Measurements from ENCODE around the gene HAUS8. TPM values are rescaled to one million over a fixed set of nuclear protein-coding genes. Genes with fewer than 3 reads are reported as not detected.

HAUS8 gene
- total RNA-seq, 4 donors from 2014 or later: 4.4 to 13.8 (median 10.3) TPM

GRCh38 chr19:17086120-17086519 is 10.9 kb upstream of the HAUS8 start:
- in situ Hi-C loops (cut with MboI; ENCODE audit: low pct_ligation_motif_present in 1 of 4, low pct_unique_long_range_greater_than_20kb in 1 of 4, low sequenced_read_pairs in 3 of 4) (no loop called here), intact Hi-C loops (cut with DNase I; ENCODE audit: low total_unique reads) (no loop called here)
- Histone ChIP-seq H3K9me3 (no peaks in the 10 kb centered on the region), H3K4me1 (peaks cover 22 to 41% (median 33%) of the 10 kb centered on the region in 4 donors), H3K27ac (peak overlapping the region in 1 of 4 donors; percentile 27), H3K36me3 (no peaks in the 10 kb centered on the region), H3K4me3 (no peak overlapping the region), H3K27me3 (no peaks in the 10 kb centered on the region)
- WGBS, 2 donors (ENCODE audit: low coverage in 1 of 2): 83% methylated on average over 13 of the region's 14 CpGs; no CpG with 5 or more reads in 1 of the 2 donors
- DNase-seq: no peak
- no peak for TF ChIP-seq CTCF (IDR thresholded peaks at IDR 0.05)
- no peak for TF ChIP-seq POLR2AphosphoS5 (IDR thresholded peaks at IDR 0.05)
- no peak for TF ChIP-seq EP300 (IDR thresholded peaks at IDR 0.05; ENCODE audit: low read depth)
- no peak for TF ChIP-seq POLR2A (IDR thresholded peaks at IDR 0.05)

DNA sequence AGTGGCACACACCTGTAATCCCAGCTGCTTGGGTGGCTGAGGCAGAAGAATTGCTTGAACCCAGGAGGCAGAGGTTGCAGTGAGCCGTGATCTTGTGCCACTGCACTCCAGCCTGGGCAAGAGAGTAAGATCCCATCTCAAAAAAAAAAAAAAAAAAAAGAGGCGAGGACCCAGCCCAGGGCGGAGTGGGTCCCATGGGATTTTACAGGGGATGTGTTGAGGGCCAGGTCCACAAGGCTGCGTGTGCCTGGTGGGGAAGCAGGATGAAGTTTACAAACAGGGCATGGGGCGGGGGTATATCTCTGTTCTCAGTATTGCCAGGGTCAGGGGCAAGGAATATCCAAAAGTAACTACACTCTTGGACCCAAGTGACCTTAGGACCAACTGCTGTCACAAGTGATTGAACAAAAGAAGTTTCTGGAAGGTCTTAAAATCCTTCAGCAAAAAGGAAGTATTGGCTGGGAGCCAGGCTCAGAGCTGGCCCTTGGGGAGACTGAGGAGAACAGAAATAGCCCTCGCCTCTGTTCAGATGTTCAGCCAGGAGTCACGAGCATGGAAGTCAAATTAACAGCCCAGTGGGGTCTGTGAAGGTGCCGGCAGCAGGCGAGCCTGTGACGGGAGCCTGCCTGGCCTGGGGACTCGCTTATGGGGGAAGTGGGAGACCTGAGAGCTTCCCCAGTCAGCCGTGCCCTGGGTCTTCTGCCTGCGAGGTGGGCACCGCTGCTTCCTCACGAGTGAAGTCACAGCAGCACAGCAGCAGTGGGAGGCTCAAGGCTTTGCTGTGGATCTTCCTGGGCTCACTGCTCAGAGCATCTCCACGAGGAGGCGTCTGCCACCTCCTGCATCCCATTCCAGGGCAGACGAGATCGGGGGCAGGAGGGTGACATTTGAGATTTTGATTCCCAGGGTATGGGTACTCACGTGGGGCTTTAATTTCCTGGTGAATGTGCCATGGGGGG is 6.7 kb upstream of the HAUS8 start:
- H3K27ac ChIP-seq: peak overlapping the region; percentile 90 to 96 (median 94)
- no peak for DNase-seq
- intact Hi-C loops (cut with DNase I; ENCODE audit: low total_unique reads): no loop called here
- peaks cover 26 to 56% (median 38%) of the 10 kb centered on the region in 4 donors for H3K4me1 ChIP-seq
- H3K36me3 ChIP-seq: no peaks in the 10 kb centered on the region
- TF ChIP-seq POLR2AphosphoS5 (IDR thresholded peaks at IDR 0.05) (no peak), POLR2A (IDR thresholded peaks at IDR 0.05) (no peak), CTCF (IDR thresholded peaks at IDR 0.05) (no peak), EP300 (IDR thresholded peaks at IDR 0.05; ENCODE audit: low read depth) (no peak)
- H3K9me3 ChIP-seq: no peaks in the 10 kb centered on the region
- H3K27me3 ChIP-seq: no peaks in the 10 kb centered on the region
- H3K4me3 ChIP-seq: no peak overlapping the region
- WGBS, 2 donors (ENCODE audit: low coverage in 1 of 2): 64 to 70% methylated on average over 3 to 20 of the region's 20 CpGs
- in situ Hi-C loops (cut with MboI; ENCODE audit: low pct_ligation_motif_present in 1 of 4, low pct_unique_long_range_greater_than_20kb in 1 of 4, low sequenced_read_pairs in 3 of 4): no loop called here

GRCh38 chr19:17080440-17080801 is 5.2 kb upstream of the HAUS8 start:
- TF ChIP-seq CTCF (IDR thresholded peaks at IDR 0.05) (no peak), POLR2A (IDR thresholded peaks at IDR 0.05) (no peak), EP300 (IDR thresholded peaks at IDR 0.05; ENCODE audit: low read depth) (no peak), POLR2AphosphoS5 (IDR thresholded peaks at IDR 0.05) (no peak)
- peak overlapping the region; percentile 90 to 96 (median 94) for H3K27ac ChIP-seq

GRCh38 chr19:17079710-17080439 is 4.6 kb upstream of the HAUS8 start:
- no peaks in the 10 kb centered on the region for H3K36me3 ChIP-seq
- intact Hi-C loops (cut with DNase I; ENCODE audit: low total_unique reads) (loop anchor here (1.0 to 10.0 kb wide), 2 partner anchors 28 to 55 kb away; no protein-coding TSS in a partner anchor), in situ Hi-C loops (cut with MboI; ENCODE audit: low pct_ligation_motif_present in 1 of 4, low pct_unique_long_range_greater_than_20kb in 1 of 4, low sequenced_read_pairs in 3 of 4) (no loop called here)
- peak overlapping the region; percentile 90 to 96 (median 94) for H3K27ac ChIP-seq
- peak; percentile 75 for DNase-seq
- H3K4me3 ChIP-seq: peak overlapping the region; percentile 6 to 41 (median 16)
- H3K27me3 ChIP-seq: no peaks in the 10 kb centered on the region
- WGBS, 2 donors (ENCODE audit: low coverage in 1 of 2): 51% methylated on average over 28 of the region's 28 CpGs; no CpG with 5 or more reads in 1 of the 2 donors
- TF ChIP-seq POLR2A (IDR thresholded peaks at IDR 0.05): peak; percentile 35
- TF ChIP-seq CTCF (IDR thresholded peaks at IDR 0.05): peak; percentile 24 to 73 (median 45)
- TF ChIP-seq EP300 (IDR thresholded peaks at IDR 0.05; ENCODE audit: low read depth): no peak
- TF ChIP-seq POLR2AphosphoS5 (IDR thresholded peaks at IDR 0.05): peak in 2 of 3 donors; percentile 27 to 45
- peaks cover 30 to 62% (median 43%) of the 10 kb centered on the region in 4 donors for H3K4me1 ChIP-seq
- no peaks in the 10 kb centered on the region for H3K9me3 ChIP-seq

More at GRCh38 chr19:17080440-17080801, 5.2 kb upstream of the HAUS8 start:
- no peaks in the 10 kb centered on the region for H3K27me3 ChIP-seq
- no peaks in the 10 kb centered on the region for H3K9me3 ChIP-seq
- peak overlapping the region in 2 of 4 donors; percentile 21 to 41 for H3K4me3 ChIP-seq
- in situ Hi-C loops (cut with MboI; ENCODE audit: low pct_ligation_motif_present in 1 of 4, low pct_unique_long_range_greater_than_20kb in 1 of 4, low sequenced_read_pairs in 3 of 4): no loop called here
- no peak for DNase-seq
- WGBS, 2 donors (ENCODE audit: low coverage in 1 of 2): 77% methylated on average over 4 of the region's 4 CpGs; no CpG with 5 or more reads in 1 of the 2 donors
- intact Hi-C loops (cut with DNase I; ENCODE audit: low total_unique reads): no loop called here
- no peaks in the 10 kb centered on the region for H3K36me3 ChIP-seq
- H3K4me1 ChIP-seq: peaks cover 30 to 62% (median 43%) of the 10 kb centered on the region in 4 donors
